Measurements from ENCODE around the gene RNASEH2C. TPM values are rescaled to one million over a fixed set of nuclear protein-coding genes. Genes with fewer than 3 reads are reported as not detected.
A peak's percentile ranks its signal among the peaks of the same experiment; 100 is the strongest.

RNASEH2C gene
- total RNA-seq, 1 experiment from 2014 or later: 35.7 TPM

DNA sequence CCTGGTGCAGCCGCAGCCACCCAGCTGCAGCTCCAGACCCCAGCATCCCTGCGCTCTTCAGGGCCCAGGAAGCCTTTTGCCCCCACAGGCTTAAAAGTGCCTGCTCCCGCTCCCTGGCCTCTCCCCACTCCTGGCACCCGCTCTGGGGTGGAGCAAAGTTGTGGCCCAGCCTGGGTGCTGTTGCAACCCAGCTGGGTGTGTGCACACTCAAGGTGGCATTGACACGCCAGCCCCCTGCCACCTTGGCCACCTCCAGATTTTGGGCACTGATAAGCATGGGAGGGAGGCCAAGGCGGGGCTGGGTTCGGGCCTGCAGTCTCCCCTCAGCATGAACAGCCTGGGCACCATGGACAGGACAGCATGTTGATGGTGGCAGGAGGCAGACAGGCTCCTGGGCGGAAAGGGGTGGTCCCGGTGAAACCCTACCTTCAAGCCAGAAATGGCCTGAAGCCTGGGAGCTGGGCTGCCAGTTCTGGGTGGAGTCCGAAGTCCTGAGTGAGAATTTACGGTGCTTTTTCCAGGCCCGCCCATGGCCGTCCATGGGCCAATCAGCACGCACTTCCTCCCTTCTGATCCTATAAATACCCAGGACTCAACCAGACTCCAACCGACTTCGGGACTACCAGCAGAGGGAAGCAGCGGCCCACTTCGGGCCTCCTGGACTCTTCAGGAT lies 23.6 kb upstream of the RNASEH2C start:
- TF ChIP-seq, protein P1, sequence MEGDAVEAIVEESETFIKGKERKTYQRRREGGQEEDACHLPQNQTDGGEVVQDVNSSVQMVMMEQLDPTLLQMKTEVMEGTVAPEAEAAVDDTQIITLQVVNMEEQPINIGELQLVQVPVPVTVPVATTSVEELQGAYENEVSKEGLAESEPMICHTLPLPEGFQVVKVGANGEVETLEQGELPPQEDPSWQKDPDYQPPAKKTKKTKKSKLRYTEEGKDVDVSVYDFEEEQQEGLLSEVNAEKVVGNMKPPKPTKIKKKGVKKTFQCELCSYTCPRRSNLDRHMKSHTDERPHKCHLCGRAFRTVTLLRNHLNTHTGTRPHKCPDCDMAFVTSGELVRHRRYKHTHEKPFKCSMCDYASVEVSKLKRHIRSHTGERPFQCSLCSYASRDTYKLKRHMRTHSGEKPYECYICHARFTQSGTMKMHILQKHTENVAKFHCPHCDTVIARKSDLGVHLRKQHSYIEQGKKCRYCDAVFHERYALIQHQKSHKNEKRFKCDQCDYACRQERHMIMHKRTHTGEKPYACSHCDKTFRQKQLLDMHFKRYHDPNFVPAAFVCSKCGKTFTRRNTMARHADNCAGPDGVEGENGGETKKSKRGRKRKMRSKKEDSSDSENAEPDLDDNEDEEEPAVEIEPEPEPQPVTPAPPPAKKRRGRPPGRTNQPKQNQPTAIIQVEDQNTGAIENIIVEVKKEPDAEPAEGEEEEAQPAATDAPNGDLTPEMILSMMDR (IDR thresholded peaks at IDR 0.05; ENCODE audit: unreplicated experiment): no peak
- peak; percentile 73 for DNase-seq (ENCODE audit: unreplicated experiment)
- CTCF ChIA-PET: interaction anchor here (0.6 to 2.6 kb wide), 21 partner anchors 11 to 1283 kb away, joined by 3 to 18 read pairs (median 4); partner anchors contain the start of genes KAT5 and MUS81
- BruUV-seq (replicated peaks): no TSS peak
- no peak overlapping the region for H3K27ac Mint-ChIP-seq (ENCODE audit: low read depth, unreplicated experiment)
- H3K36me3 Mint-ChIP-seq (ENCODE audit: insufficient read depth, unreplicated experiment): no peaks in the 10 kb centered on the region
- no peak overlapping the region for H3K4me3 Mint-ChIP-seq (ENCODE audit: unreplicated experiment)
- POLR2A ChIA-PET: interaction anchor here (1.0 to 2.3 kb wide), 4 partner anchors 25 to 114 kb away, joined by 3 to 7 read pairs (median 6); partner anchors contain the start of gene CFL1
- intact Hi-C loops (cut with micrococcal nuclease): no loop called here
- no peaks in the 10 kb centered on the region for H3K9me3 Mint-ChIP-seq (ENCODE audit: unreplicated experiment)
- H3K4me1 Mint-ChIP-seq (ENCODE audit: insufficient read depth, unreplicated experiment): no peaks in the 10 kb centered on the region
- H3K27me3 Mint-ChIP-seq (ENCODE audit: insufficient read depth, unreplicated experiment): peaks cover 38% of the 10 kb centered on the region

DNA sequence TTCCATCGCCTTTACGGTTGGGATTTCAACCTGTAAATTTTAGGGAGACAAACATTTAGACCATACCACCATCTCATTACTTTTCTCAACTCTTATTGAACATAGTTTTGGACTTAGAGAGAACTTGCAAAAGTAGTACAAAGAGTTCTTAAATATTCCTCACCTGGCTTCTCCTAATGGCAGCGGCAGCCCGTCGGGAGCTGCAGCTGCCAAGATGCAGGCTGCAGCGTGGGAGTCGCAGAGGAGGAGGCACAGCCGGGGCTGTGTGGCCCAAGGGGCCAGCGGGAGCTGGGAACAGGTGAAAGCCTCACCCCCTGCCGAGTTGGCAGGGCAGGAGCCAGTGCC lies 23.1 kb upstream of the RNASEH2C start:
- Mint-ChIP-seq H3K27ac (ENCODE audit: low read depth, unreplicated experiment) (no peak overlapping the region), H3K9me3 (ENCODE audit: unreplicated experiment) (no peaks in the 10 kb centered on the region), H3K36me3 (ENCODE audit: insufficient read depth, unreplicated experiment) (no peaks in the 10 kb centered on the region), H3K4me3 (ENCODE audit: unreplicated experiment) (no peak overlapping the region), H3K27me3 (ENCODE audit: insufficient read depth, unreplicated experiment) (peaks cover 33% of the 10 kb centered on the region), H3K4me1 (ENCODE audit: insufficient read depth, unreplicated experiment) (no peaks in the 10 kb centered on the region)
- no TSS peak for BruUV-seq (replicated peaks)
- POLR2A ChIA-PET: interaction anchor here (1.4 to 2.3 kb wide), 2 partner anchors 74 to 115 kb away, joined by 5 to 7 read pairs; partner anchors contain the start of gene CFL1
- CTCF ChIA-PET: interaction anchor here (0.6 to 2.6 kb wide), 9 partner anchors 17 to 1283 kb away, joined by 3 to 18 read pairs (median 4); partner anchors contain the start of gene MUS81
- TF ChIP-seq, protein P1 (IDR thresholded peaks at IDR 0.05; ENCODE audit: unreplicated experiment): no peak
- intact Hi-C loops (cut with micrococcal nuclease): no loop called here
- DNase-seq (ENCODE audit: unreplicated experiment): no peak

- intact Hi-C loops (cut with micrococcal nuclease): no loop called here
- Mint-ChIP-seq H3K4me3 (ENCODE audit: unreplicated experiment) (no peak overlapping the region), H3K36me3 (ENCODE audit: insufficient read depth, unreplicated experiment) (no peaks in the 10 kb centered on the region), H3K27ac (ENCODE audit: low read depth, unreplicated experiment) (no peak overlapping the region), H3K9me3 (ENCODE audit: unreplicated experiment) (peaks cover 3% of the 10 kb centered on the region), H3K27me3 (ENCODE audit: insufficient read depth, unreplicated experiment) (peaks cover 29% of the 10 kb centered on the region), H3K4me1 (ENCODE audit: insufficient read depth, unreplicated experiment) (no peaks in the 10 kb centered on the region)
- no TSS peak for BruUV-seq (replicated peaks)
- DNase-seq (ENCODE audit: unreplicated experiment): no peak
- CTCF ChIA-PET: interaction anchor here (1.2 kb wide), 1 partner anchor 28 kb away, joined by 6 read pairs; no protein-coding TSS in a partner anchor
- POLR2A ChIA-PET: no interaction called here
- TF ChIP-seq, protein P1 (IDR thresholded peaks at IDR 0.05; ENCODE audit: unreplicated experiment): no peak
Measured at GRCh38 chr11:65742353-65742752, 21.8 kb upstream of the RNASEH2C start.

- no TSS peak for BruUV-seq (replicated peaks)
- H3K27ac Mint-ChIP-seq (ENCODE audit: low read depth, unreplicated experiment): no peak overlapping the region
- ChIA-PET CTCF (interaction anchor here (0.6 to 1.2 kb wide), 2 partner anchors 30 to 39 kb away, joined by 3 to 6 read pairs; no protein-coding TSS in a partner anchor), POLR2A (interaction anchor here (0.6 kb wide), 1 partner anchor 38 kb away, joined by 4 read pairs; no protein-coding TSS in a partner anchor)
- H3K27me3 Mint-ChIP-seq (ENCODE audit: insufficient read depth, unreplicated experiment): peaks cover 24% of the 10 kb centered on the region
- no peaks in the 10 kb centered on the region for H3K36me3 Mint-ChIP-seq (ENCODE audit: insufficient read depth, unreplicated experiment)
- peaks cover 11% of the 10 kb centered on the region for H3K9me3 Mint-ChIP-seq (ENCODE audit: unreplicated experiment)
- TF ChIP-seq, protein P1 (IDR thresholded peaks at IDR 0.05; ENCODE audit: unreplicated experiment): no peak
- intact Hi-C loops (cut with micrococcal nuclease): no loop called here
- no peak overlapping the region for H3K4me3 Mint-ChIP-seq (ENCODE audit: unreplicated experiment)
- H3K4me1 Mint-ChIP-seq (ENCODE audit: insufficient read depth, unreplicated experiment): no peaks in the 10 kb centered on the region
- DNase-seq (ENCODE audit: unreplicated experiment): no peak
Measured at GRCh38 chr11:65741185-65741584, 20.6 kb upstream of the RNASEH2C start.

Measured in MCF 10A (cell line).